ENCODE measurements around the gene IRF2BP2.

Gene IRF2BP2

DNA sequence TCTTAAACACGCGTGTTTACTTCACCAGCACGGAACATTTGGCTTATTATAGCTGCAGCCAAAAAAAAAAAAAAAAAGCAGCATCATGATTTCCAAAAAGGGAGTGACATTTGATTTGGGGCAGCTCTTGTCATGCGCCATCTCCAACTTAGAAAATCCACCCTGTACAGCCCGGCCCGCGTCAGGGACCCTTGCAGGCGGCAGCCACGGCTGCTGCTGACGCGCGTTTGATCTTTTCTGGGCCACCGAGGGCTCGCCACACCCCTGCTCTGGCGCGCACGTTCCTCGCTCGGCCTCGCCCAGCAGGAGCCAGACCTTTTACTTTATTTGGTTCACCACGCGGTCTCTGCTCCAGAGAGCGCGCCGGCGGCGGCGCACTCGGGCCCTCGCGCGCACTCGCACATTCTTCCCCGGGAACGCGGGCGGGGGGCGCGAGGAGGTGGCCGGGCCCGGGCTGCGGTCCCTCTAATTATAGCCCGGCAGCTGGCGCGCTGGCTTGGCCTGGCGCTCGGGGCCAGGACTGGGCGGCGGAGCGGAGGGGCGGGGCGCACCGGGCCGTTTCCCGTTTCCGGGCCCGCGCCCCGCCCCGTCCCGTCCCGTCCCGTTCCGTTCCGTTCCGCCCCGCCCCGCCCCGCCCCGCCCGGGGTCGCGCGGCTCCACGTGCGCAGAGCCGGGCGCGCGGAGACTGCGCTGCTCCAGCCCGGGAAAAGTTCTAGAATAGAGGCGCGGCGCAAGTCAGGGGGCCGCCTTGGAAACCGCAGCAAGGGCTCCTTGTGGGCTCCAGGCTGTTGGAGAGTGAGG is 10.2 kb downstream of the IRF2BP2 start (continued):
- TF ChIP-seq, protein P1, sequence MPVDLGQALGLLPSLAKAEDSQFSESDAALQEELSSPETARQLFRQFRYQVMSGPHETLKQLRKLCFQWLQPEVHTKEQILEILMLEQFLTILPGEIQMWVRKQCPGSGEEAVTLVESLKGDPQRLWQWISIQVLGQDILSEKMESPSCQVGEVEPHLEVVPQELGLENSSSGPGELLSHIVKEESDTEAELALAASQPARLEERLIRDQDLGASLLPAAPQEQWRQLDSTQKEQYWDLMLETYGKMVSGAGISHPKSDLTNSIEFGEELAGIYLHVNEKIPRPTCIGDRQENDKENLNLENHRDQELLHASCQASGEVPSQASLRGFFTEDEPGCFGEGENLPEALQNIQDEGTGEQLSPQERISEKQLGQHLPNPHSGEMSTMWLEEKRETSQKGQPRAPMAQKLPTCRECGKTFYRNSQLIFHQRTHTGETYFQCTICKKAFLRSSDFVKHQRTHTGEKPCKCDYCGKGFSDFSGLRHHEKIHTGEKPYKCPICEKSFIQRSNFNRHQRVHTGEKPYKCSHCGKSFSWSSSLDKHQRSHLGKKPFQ (tag by site-specific recombination; IDR thresholded peaks at IDR 0.05) = no peak
- TF ChIP-seq ZNF19 (tag by site-specific recombination; IDR thresholded peaks at IDR 0.05; ENCODE audit: low read depth) (no peak), ZNF324 (tag by site-specific recombination; IDR thresholded peaks at IDR 0.05) (peak; percentile 81; the same call in 1 of the 2 replicates), ZBTB49 (tag by site-specific recombination; IDR thresholded peaks at IDR 0.05; ENCODE audit: low read depth) (no peak), ZBTB20 (tag by site-specific recombination; IDR thresholded peaks at IDR 0.05) (peak; percentile 76; the same call in 1 of the 2 replicates), ZSCAN4 (tag by site-specific recombination; IDR thresholded peaks at IDR 0.05) (no peak; the same call in 1 of the 2 replicates), ZNF768 (tag by site-specific recombination; IDR thresholded peaks at IDR 0.05) (no peak), ZNF292 (tag by site-specific recombination; IDR thresholded peaks at IDR 0.05; ENCODE audit: borderline replicate concordance, low read depth) (no peak), SCRT1 (tag by site-specific recombination; IDR thresholded peaks at IDR 0.05; ENCODE audit: borderline replicate concordance) (no peak), ZNF146 (tag by site-specific recombination; IDR thresholded peaks at IDR 0.05) (no peak), KLF8 (tag by site-specific recombination; IDR thresholded peaks at IDR 0.05) (peak; percentile 91), ZNF629 (tag by site-specific recombination; IDR thresholded peaks at IDR 0.05) (peak; percentile 49), ZNF266 (tag by site-specific recombination; IDR thresholded peaks at IDR 0.05; ENCODE audit: low read depth) (no peak), ELK4 (IDR thresholded peaks at IDR 0.05; ENCODE audit: borderline replicate concordance, low read depth, low read length) (peak; percentile 25; the same call in 1 of the 2 replicates), ZNF239 (tag by site-specific recombination; IDR thresholded peaks at IDR 0.05) (no peak), YY2 (tag by site-specific recombination; IDR thresholded peaks at IDR 0.05) (no peak), ZNF660 (tag by site-specific recombination; IDR thresholded peaks at IDR 0.05) (peak; percentile 92), ZFHX2 (tag by site-specific recombination; conservative IDR thresholded peaks at IDR 0.05) (peak; percentile 32; the same call in 1 of the 2 replicates), ZNF354C (tag by site-specific recombination; IDR thresholded peaks at IDR 0.05; ENCODE audit: borderline replicate concordance, low read depth) (no peak)
- TF ChIP-seq, protein P2, sequence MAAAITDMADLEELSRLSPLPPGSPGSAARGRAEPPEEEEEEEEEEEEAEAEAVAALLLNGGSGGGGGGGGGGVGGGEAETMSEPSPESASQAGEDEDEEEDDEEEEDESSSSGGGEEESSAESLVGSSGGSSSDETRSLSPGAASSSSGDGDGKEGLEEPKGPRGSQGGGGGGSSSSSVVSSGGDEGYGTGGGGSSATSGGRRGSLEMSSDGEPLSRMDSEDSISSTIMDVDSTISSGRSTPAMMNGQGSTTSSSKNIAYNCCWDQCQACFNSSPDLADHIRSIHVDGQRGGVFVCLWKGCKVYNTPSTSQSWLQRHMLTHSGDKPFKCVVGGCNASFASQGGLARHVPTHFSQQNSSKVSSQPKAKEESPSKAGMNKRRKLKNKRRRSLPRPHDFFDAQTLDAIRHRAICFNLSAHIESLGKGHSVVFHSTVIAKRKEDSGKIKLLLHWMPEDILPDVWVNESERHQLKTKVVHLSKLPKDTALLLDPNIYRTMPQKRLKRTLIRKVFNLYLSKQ (tag by site-specific recombination; IDR thresholded peaks at IDR 0.05; ENCODE audit: borderline replicate concordance) = no peak
- TF ChIP-seq, protein P3, sequence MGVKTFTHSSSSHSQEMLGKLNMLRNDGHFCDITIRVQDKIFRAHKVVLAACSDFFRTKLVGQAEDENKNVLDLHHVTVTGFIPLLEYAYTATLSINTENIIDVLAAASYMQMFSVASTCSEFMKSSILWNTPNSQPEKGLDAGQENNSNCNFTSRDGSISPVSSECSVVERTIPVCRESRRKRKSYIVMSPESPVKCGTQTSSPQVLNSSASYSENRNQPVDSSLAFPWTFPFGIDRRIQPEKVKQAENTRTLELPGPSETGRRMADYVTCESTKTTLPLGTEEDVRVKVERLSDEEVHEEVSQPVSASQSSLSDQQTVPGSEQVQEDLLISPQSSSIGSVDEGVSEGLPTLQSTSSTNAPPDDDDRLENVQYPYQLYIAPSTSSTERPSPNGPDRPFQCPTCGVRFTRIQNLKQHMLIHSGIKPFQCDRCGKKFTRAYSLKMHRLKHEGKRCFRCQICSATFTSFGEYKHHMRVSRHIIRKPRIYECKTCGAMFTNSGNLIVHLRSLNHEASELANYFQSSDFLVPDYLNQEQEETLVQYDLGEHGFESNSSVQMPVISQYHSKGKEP (tag by site-specific recombination; IDR thresholded peaks at IDR 0.05) = peak; percentile 45
- TF ChIP-seq, protein P4, sequence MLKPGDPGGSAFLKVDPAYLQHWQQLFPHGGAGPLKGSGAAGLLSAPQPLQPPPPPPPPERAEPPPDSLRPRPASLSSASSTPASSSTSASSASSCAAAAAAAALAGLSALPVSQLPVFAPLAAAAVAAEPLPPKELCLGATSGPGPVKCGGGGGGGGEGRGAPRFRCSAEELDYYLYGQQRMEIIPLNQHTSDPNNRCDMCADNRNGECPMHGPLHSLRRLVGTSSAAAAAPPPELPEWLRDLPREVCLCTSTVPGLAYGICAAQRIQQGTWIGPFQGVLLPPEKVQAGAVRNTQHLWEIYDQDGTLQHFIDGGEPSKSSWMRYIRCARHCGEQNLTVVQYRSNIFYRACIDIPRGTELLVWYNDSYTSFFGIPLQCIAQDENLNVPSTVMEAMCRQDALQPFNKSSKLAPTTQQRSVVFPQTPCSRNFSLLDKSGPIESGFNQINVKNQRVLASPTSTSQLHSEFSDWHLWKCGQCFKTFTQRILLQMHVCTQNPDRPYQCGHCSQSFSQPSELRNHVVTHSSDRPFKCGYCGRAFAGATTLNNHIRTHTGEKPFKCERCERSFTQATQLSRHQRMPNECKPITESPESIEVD (tag by site-specific recombination; IDR thresholded peaks at IDR 0.05) = no peak
- TF ChIP-seq, protein P5, sequence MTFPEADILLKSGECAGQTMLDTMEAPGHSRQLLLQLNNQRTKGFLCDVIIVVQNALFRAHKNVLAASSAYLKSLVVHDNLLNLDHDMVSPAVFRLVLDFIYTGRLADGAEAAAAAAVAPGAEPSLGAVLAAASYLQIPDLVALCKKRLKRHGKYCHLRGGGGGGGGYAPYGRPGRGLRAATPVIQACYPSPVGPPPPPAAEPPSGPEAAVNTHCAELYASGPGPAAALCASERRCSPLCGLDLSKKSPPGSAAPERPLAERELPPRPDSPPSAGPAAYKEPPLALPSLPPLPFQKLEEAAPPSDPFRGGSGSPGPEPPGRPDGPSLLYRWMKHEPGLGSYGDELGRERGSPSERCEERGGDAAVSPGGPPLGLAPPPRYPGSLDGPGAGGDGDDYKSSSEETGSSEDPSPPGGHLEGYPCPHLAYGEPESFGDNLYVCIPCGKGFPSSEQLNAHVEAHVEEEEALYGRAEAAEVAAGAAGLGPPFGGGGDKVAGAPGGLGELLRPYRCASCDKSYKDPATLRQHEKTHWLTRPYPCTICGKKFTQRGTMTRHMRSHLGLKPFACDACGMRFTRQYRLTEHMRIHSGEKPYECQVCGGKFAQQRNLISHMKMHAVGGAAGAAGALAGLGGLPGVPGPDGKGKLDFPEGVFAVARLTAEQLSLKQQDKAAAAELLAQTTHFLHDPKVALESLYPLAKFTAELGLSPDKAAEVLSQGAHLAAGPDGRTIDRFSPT (tag by site-specific recombination; IDR thresholded peaks at IDR 0.05) = no peak

All from HEK293 (cell line).